HG03354 (cell line): Measurements from ENCODE around the gene AQP6.

Experiments
- ATAC-seq: cut with Tn5 transposase; IDR thresholded peaks from one replicate; pipeline ENCODE4 v1.9.1; 2021; ENCODE audit warnings: mild to moderate bottlenecking; ENCODE audit not compliant: unreplicated experiment, poor library complexity, severe bottlenecking

AQP6 gene

DNA sequence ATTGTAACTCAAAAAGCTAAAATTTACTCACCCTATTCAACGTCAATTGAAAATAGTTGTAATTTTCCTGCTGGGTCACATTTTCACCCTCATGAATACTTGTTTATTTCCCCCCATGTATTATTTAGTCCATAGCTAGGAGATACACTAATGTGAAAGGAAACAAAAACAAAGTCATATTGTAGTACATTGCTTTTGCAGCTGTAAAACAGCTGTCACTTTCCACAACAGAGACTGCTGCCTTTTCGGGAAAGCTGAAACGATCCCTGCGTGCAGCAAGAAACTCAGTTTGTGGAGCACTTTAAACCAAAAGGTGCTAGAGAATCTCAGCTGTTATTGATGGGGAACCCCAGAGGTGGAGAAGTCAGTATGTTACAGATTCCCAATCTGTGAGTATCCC lies 48.3 kb downstream of the AQP6 start:
- no peak for ATAC-seq

DNA sequence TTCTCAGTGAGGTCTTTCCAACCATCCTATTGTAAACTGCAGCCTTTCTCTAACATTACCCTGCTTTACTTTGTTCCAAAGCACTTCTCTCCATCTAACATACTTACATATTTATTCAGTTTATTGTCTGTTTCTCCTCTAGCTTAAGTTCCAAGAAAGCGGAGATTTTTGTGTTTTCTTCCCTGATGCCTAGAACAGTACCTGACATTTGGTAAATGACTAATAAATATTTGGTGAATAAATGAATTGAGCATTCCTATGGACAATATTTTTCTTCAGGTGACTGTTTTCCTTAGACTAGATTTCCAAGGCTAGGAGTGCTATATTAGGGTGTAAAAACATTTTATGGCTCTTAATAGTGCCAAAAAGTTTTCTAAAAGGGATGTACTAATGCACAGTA lies 50.2 kb downstream of the AQP6 start:
- no peak for ATAC-seq

DNA sequence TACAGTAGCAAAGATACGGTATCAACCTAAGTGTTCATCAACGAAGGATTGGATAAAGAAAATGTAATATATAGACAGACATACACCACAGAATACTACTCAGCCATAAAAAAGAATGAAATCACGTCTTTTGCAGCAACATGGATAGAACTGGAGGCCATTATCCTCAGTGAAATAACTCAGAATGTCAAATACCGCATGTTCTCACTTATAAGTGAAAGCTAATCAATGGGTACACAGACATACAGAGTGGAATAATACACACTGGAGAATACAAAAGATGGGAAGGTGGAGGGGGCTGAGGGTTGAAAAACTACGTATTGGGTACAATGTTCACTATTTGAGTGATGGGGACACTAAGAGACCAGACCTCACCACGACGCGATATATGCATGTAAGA lies 51.5 kb downstream of the AQP6 start:
- no peak for ATAC-seq

- peak; percentile 29 for ATAC-seq
Measured at GRCh38 chr12:50024805-50025186, 52.0 kb downstream of the AQP6 start.

- peak; percentile 98 for ATAC-seq
Measured at GRCh38 chr12:50025187-50026059, 52.7 kb downstream of the AQP6 start, which contains the start of gene RACGAP1. TSS of gene RACGAP1 (minus strand) at chr12:50025494. CDS start at chr12:50016715, 8,779 bp downstream.

DNA sequence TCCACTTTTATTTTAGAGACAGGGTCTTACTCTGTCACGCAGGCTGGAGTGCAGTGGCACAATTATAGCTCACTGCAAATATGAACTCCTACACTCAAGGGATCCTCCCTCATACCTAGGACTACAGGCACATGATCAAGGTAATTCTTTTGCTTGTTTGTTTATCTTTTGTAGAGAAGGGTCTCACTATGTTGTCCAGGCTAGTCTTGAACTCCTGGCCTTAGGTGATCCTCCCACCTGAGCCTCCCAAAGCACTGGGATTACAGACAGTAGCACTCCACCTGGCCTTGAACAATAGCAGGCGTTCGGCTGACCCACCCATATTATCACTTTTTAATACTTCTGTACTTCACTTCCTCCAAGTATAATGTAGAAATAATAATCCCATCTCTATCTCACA lies 53.9 kb downstream of the AQP6 start:
- ATAC-seq = no peak
